Calu3 (cell line): Measurements from ENCODE around the gene TMEM198. TPM values are rescaled to one million over a fixed set of nuclear protein-coding genes. Genes with fewer than 3 reads are reported as not detected.

Source experiments
- BruUV-seq: library from RNA; stranded (reverse); fragments of 400-500 nt; replicated peaks from 2 replicates; lab custom pipeline; 2021; lab: Mats Ljungman, UMichigan
- CTCF ChIA-PET: fragments of 300-600 bp; sonication (Branson Sonifier 250); formaldehyde crosslinking; loops from one replicate; lab custom pipeline; 2022; ENCODE audit warnings: antibody characterized with exemption; lab: Charles Lee
- DNase-seq: peaks from one replicate; pipeline ENCODE4 v3.0.0; 2022
- H3K27ac Mint-ChIP-seq: one replicate; pipeline ENCODE4 v1.8.0; 2022; ENCODE audit warnings: mixed read lengths; ENCODE audit not compliant: unreplicated experiment
- H3K27me3 Mint-ChIP-seq: one replicate; pipeline ENCODE4 v1.8.0; 2022; ENCODE audit warnings: mixed read lengths; ENCODE audit not compliant: unreplicated experiment
- H3K36me3 Mint-ChIP-seq: one replicate; pipeline ENCODE4 v1.8.0; 2022; ENCODE audit warnings: mild to moderate bottlenecking, moderate library complexity, mixed read lengths; ENCODE audit not compliant: insufficient read depth, unreplicated experiment
- H3K4me1 Mint-ChIP-seq: one replicate; pipeline ENCODE4 v1.8.0; 2022; ENCODE audit warnings: mild to moderate bottlenecking, low read depth, mixed read lengths; ENCODE audit not compliant: unreplicated experiment
- H3K4me3 Mint-ChIP-seq: one replicate; pipeline ENCODE4 v1.8.0; 2022; ENCODE audit warnings: mild to moderate bottlenecking, low read depth, moderate library complexity, mixed read lengths; ENCODE audit not compliant: unreplicated experiment
- H3K9me3 Mint-ChIP-seq: one replicate; pipeline ENCODE4 v1.8.0; 2022; ENCODE audit warnings: low read depth, mixed read lengths; ENCODE audit not compliant: unreplicated experiment
- CTCF ChIP-seq: fragments of 200-600 bp; IDR thresholded peaks from one replicate; pipeline ENCODE4 v1.8.0; 2022; ENCODE audit warnings: antibody characterized with exemption; ENCODE audit not compliant: unreplicated experiment
- intact Hi-C: fragments of 100-400 bp; cut with micrococcal nuclease; formaldehyde crosslinking; loops from one replicate; pipeline ENCODE4 v1.10.0; 2022; ENCODE audit not compliant: unreplicated experiment
- total RNA-seq: library from RNA; stranded (reverse); gene quantifications from 2 replicates; pipeline ENCODE4 v1.2.3, GENCODE V29; 2022

The TMEM198 gene
- total RNA-seq, 1 experiment from 2014 or later: 5.9 TPM

DNA sequence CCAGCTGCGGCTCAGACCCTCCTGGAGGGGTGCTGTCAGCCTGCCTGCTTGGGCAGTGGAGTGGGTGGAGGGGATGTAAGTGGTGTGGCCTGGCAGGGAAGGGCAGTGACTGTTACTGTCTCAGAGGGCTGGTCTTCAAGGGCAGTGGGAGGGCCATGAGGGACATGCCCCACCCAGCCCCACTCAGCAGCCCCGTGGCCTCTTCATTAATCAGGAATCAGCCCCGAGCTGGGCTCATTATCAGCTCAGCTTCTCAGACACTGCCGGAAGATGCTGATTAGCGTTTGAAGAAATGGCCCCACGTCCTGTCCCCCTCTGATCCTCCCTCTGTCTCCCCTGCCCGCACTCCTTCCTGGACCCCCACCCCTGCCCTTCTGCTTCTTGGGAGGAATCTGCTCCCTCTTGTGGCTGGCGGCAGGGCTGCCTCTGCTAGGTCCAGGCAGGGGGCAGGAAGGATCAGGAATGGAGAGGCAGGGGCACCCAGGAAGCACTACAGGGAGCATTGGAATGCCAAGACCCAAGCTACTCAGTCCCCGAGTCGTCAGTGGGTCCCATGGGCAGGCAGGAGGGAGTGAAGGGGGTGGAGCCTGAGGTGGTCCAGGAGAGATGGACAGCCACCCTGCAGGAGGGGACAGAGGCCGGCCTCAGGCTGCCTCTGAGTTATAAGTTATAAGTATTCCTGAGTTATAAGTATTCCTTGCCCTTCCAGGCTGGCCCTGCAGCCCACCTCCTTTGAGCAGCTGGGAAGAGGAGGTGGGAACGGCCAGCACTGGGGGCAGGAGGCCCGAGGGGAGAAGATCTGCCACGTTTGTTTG is 22.6 kb upstream of the TMEM198 start:
- BruUV-seq: no TSS peak
- H3K4me1 Mint-ChIP-seq: peaks cover 14% of the 10 kb centered on the region
- H3K4me3 Mint-ChIP-seq: no peak overlapping the region
- H3K36me3 Mint-ChIP-seq: no peaks in the 10 kb centered on the region
- intact Hi-C loops: loop anchor here (1.0 to 5.0 kb wide), 2 partner anchors 23 to 44 kb away; partner anchors contain the start of gene GMPPA
- peaks cover 77% of the 10 kb centered on the region for H3K27me3 Mint-ChIP-seq
- DNase-seq: peak; percentile 66
- TF ChIP-seq CTCF: peak; percentile 91
- H3K9me3 Mint-ChIP-seq: no peaks in the 10 kb centered on the region
- no peak overlapping the region for H3K27ac Mint-ChIP-seq
- CTCF ChIA-PET: interaction anchor here (0.6 to 1.9 kb wide), 10 partner anchors 9 to 90 kb away, joined by 3 to 20 read pairs (median 4); partner anchors contain the start of gene GMPPA

DNA sequence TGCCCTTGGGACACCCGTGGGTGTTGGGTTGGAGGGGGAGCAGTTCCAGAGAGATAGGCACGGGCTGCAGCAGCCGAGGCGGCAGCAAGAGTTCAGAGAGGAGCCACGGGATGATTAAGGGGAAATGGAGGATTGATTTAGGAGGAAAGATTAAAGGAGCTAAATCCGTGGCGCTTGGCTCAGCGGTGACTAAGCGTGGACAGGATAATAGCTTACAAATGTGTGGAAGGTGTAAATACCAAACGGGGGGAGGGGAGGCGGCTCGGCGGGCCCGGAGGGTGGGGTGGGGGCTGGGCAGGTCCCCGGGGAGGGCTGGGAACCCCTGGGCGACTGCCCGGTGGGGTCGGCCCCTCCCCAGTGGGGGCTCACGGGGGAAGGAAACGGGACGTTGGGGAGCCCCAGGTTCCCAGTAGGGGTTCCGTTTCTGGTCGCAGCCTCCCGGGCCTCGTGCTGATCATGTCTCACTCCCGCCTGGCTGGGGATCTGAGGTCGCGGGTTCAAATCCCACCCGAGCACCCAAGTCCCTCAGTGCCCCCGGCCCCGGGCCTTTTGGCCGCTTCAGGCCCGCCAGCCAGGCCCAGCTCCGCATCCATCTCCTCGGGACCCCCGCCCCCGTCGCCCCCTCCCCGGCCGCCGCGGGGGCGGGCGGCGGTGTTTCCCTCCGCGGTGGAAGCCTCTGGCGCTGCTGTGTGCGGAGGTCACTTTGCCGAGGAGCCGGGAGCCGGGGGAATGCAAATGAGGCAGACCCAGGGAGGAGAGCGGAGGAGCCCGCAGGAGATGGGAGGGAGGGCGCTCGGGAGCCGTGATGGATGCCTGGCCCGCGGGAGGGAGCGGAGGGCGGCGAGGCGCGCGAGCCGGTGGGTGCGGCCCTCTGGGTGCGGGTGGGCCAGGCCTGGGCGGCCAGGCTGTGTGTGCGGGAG is 21.5 kb upstream of the TMEM198 start:
- Mint-ChIP-seq H3K4me3 (peak overlapping the region; percentile 19), H3K4me1 (peaks cover 24% of the 10 kb centered on the region), H3K27ac (no peak overlapping the region), H3K27me3 (peaks cover 77% of the 10 kb centered on the region), H3K36me3 (no peaks in the 10 kb centered on the region), H3K9me3 (no peaks in the 10 kb centered on the region)
- DNase-seq: no peak
- TF ChIP-seq CTCF: no peak
- intact Hi-C loops: loop anchor here (5.0 kb wide), 1 partner anchor 45 kb away; no protein-coding TSS in a partner anchor
- CTCF ChIA-PET: interaction anchor here (0.6 to 1.6 kb wide), 17 partner anchors 8 to 215 kb away, joined by 3 to 20 read pairs (median 4); partner anchors contain the start of gene GMPPA
- no TSS peak for BruUV-seq

DNA sequence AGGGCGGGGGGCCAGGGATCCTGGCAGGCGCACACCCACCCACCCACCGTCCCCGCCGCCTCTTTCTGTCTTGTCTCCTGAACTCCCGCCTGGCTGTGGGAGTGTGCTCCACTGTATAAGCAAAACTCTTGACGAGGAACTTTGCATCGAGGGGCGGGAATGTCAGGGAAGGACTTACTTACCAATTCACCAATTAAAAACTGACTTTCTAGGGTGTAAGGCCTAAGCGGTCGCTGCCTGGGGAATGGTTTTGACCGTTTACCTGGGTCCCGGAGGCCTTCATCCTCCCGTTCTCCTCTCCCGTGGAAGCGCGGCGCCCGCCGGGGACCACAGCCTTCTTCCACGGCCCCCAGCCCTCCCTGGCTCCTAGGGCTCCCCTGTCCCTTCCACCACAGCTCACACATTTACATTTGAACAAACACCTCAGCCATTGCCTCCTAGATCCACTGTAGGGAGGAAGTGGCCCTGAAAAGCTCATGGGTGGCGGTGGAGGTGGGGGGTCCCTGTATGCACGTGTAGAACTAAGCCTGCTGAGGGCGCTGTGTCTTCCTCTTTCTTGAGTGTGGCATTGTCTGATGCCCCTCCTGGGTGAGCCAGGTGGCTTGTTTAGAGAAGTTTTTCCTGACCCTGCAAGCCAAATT is 20.7 kb upstream of the TMEM198 start:
- H3K4me3 Mint-ChIP-seq: peak overlapping the region; percentile 23
- H3K27me3 Mint-ChIP-seq: peaks cover 77% of the 10 kb centered on the region

More for the DNA sequence above, 20.7 kb upstream of the TMEM198 start:
- no peak for DNase-seq
- peaks cover 25% of the 10 kb centered on the region for H3K4me1 Mint-ChIP-seq
- BruUV-seq: no TSS peak
- H3K27ac Mint-ChIP-seq: no peak overlapping the region
- intact Hi-C loops: loop anchor here (5.0 kb wide), 1 partner anchor 46 kb away; no protein-coding TSS in a partner anchor
- no peaks in the 10 kb centered on the region for H3K9me3 Mint-ChIP-seq
- H3K36me3 Mint-ChIP-seq: no peaks in the 10 kb centered on the region
- CTCF ChIA-PET: interaction anchor here (0.7 to 1.4 kb wide), 3 partner anchors 14 to 41 kb away, joined by 3 to 8 read pairs (median 5); partner anchors contain the start of gene GMPPA
- no peak for TF ChIP-seq CTCF
